ENCODE measurements around the gene ALK. TPM values are rescaled to one million over a fixed set of nuclear protein-coding genes. Genes with fewer than 3 reads are reported as not detected.

The ALK gene
- total RNA-seq, 1 donor from 2014 or later = under 0.01 TPM

DNA sequence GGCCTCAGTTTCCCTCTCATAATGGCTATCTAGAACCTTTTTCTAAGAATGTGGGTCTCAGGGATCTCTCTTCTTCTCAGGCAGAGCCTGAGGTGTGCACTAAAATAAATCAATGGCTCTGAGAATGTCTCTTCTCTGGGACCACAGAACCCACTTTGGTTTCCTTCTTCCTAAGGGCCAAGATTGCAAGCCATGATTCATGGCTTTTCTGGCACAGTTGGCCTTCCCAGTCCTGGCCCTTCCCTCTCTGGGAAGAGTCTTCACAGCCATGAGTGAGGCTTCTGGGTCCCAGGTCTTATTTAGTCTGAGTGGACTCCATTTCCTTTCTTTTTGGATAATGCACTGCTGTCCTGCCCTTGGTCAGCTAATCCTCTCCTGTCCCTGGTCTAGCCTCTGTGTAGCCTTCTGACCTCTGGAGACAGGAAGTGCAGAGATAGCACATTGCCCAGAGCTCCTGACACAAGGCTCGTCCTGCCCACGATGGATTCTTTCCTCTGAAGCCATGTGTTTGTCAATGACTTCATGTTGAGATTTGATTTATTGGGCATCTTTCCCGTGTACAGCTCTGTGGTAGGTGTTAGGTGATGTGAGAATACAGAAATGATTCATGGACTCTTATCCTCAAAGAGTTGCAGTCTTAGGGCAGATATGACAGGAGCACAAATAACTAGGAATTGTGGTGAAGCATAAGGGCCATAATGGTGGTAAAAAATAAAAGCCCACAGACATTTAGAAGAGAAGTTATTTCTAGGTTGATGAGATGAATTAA, 561.2 kb downstream of the ALK start:
- DNase-seq (ENCODE audit: low read depth) = no peak
- H3K4me3 ChIP-seq (ENCODE audit: low read depth, low read length) = no peak overlapping the region
- TF ChIP-seq, protein P1, sequence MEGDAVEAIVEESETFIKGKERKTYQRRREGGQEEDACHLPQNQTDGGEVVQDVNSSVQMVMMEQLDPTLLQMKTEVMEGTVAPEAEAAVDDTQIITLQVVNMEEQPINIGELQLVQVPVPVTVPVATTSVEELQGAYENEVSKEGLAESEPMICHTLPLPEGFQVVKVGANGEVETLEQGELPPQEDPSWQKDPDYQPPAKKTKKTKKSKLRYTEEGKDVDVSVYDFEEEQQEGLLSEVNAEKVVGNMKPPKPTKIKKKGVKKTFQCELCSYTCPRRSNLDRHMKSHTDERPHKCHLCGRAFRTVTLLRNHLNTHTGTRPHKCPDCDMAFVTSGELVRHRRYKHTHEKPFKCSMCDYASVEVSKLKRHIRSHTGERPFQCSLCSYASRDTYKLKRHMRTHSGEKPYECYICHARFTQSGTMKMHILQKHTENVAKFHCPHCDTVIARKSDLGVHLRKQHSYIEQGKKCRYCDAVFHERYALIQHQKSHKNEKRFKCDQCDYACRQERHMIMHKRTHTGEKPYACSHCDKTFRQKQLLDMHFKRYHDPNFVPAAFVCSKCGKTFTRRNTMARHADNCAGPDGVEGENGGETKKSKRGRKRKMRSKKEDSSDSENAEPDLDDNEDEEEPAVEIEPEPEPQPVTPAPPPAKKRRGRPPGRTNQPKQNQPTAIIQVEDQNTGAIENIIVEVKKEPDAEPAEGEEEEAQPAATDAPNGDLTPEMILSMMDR (conservative IDR thresholded peaks at IDR 0.05; ENCODE audit: low read depth, low read length) = no peak

DNA sequence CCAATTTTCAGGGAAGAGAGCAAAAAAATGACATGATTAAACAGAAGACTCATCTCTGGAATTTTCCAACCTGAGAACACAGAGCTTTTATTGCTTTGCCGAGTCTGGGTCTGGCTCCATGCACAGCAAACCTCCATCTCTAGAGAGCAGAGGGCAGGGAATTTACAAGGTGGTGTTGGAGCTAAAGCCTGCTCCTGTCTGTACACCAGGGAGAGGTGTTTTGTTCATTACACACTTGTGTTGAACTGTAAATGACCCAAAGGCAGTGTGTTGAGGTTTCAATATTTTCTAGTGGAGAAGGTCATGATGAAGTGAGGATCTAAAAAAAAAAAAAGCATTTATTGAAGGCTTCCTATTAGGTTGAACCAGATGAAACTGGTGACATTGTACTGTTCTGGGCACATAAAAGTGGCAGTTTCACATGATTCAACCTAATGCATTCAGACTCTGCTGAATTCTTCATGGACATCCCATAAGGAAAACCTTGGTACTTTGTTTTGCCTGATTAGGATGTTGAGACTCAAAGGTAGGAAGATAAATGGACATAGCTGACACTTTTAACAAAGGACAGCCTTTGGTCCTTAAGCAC, 567.9 kb downstream of the ALK start:
- TF ChIP-seq, protein P1 (conservative IDR thresholded peaks at IDR 0.05; ENCODE audit: low read depth, low read length) = no peak
- DNase-seq (ENCODE audit: low read depth) = no peak
- H3K4me3 ChIP-seq (ENCODE audit: low read depth, low read length) = no peak overlapping the region

DNA sequence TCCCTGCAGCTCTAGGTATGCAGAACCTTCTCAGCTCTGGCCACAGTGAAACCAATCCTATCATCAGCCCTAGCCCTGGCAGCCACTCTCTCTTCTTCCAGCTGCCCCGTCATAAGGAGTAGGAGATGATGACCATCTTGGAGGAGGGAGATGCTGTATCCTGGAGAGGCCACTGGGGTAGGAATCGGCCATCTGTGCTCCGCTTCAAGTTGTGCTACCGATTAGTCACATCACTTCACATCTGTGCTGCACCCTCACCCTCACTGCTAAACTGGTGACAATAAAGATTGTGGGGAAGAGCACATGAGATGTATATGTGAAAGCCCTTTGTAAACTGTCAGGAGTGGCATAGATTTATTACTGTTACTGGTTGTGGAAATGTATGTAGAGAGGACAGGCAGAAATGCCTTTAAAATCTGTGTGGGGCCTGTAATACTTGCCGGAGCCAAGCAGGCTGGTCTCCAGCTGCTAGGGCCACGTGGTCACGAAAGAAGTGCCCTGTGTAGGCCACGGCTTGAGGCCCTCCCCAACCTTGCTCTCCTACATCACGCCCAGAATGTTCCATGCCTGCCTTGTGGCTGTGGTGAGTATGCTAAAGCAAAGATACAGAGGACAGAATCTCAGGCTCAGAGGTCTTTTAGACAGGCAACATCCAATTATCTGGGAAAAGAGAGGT, 569.3 kb downstream of the ALK start:
- TF ChIP-seq, protein P1 (conservative IDR thresholded peaks at IDR 0.05; ENCODE audit: low read depth, low read length) = no peak
- H3K4me3 ChIP-seq (ENCODE audit: low read depth, low read length) = no peak overlapping the region
- DNase-seq (ENCODE audit: low read depth) = no peak

DNA sequence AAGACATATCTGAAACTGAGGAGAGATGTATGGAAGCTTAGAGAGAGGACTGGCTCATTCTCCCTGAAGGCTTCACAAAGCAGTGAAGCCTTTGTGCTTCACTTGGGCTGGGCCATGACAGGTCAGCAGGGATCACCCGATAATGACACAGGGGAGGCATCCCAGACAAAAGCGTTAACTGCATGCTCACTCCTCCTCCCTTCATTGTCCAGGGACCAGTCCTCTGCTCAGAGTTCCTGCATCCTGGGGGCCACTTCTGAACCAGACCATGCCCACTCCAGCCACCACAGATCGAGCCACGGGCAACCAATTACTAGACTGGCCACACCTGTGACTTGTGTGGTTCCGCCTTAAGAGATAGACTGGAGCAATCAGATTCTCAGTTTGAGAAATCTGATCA, 570.1 kb downstream of the ALK start:
- TF ChIP-seq, protein P1 (conservative IDR thresholded peaks at IDR 0.05; ENCODE audit: low read depth, low read length) = no peak
- H3K4me3 ChIP-seq (ENCODE audit: low read depth, low read length) = no peak overlapping the region
- DNase-seq (ENCODE audit: low read depth) = no peak

DNA sequence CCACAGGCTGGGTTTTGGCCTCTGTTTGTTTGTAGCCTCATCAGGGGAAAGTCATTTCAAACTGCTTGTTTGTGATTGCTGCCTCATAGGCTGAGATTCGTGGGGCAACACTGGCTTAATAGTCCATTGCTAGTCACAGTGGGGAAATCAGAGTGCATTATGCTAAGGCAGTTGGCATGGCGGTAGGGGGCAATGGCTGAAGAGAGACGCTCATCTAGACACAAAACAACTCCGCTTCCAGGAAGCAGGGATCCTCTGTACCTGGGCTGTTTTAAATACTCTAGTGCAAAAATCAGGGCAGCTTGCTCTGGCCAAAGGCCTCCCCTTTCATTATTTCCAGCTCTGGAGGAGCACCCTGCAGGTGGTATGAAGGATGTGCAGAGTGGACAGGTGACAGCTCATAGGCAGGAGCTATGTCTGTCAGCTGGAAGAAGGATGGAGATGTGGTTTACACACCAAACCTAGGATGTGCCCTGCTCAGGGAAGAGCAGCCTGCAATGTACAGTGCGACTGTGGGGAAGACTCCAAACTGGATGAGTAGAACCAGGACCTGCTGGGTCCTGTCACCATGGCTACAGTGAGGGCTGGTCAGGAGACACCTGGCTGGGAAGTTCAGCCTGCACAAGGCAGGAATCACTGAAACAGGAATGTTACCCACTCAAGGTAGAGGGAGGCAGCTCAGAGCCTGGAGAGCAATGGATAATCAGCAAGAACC, 571.9 kb downstream of the ALK start:
- no peak for DNase-seq (ENCODE audit: low read depth)
- TF ChIP-seq, protein P1 (conservative IDR thresholded peaks at IDR 0.05; ENCODE audit: low read depth, low read length) = no peak
- H3K4me3 ChIP-seq (ENCODE audit: low read depth, low read length) = no peak overlapping the region

DNA sequence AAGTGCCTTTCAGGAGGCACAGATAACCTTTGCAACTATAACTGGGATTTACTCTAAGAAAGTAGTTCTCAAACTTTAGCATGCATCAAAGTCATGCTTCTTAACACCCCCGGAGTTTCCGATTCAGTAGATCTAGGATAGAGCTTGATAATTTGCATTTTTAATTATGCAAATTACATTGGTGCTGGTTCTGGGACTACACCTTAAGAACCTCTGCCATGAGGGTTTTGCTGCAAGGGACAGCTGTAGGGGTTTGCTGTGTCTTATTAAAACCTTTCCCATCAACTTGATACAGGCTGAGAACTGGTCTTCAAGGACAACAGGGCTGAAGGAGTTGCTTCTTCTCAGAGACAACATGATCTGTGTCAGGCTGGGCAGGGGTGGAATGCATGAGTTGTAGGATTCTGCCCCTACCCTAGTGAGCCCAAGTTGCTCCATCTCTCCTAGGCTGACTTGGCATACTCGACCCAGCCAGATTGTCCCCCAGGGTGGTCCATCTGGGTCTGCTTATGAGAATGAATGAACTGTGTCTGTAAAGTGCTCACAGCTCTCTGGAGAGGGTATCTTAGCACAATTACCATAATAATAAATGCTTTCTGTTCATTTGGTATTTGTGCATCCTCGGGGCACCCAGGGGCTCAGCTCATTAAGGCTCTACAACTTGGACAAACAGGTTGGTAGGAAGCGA, 573.5 kb downstream of the ALK start:
- TF ChIP-seq, protein P1 (conservative IDR thresholded peaks at IDR 0.05; ENCODE audit: low read depth, low read length) = no peak
- no peak overlapping the region for H3K4me3 ChIP-seq (ENCODE audit: low read depth, low read length)
- DNase-seq (ENCODE audit: low read depth) = no peak
